ENCODE measurements around the gene FBXW9.

DNA sequence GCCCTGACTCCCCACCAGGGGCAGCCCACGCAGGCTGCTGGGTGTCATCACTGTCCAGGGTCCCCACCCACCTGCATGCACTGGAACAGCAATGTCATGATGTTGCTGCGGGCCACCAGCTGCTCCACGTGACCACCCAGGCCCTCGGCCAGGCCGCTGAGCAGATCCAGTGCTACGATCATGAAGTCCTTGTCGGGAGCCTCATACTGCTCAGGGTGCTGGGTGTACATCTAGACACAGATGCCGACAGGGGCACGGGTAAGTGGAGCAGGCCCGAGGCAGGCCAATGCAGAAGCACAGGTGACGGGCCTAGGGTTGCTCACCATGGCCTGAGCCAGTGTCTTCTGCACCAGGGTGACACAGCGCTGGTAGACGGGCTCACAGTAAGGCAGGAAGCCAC is 8.7 kb upstream of the FBXW9 start:
- TF ChIP-seq POLR2AphosphoS5 (IDR thresholded peaks at IDR 0.05) (no peak), POLR2A (IDR thresholded peaks at IDR 0.05) (no peak)
- TF ChIP-seq, protein P1, sequence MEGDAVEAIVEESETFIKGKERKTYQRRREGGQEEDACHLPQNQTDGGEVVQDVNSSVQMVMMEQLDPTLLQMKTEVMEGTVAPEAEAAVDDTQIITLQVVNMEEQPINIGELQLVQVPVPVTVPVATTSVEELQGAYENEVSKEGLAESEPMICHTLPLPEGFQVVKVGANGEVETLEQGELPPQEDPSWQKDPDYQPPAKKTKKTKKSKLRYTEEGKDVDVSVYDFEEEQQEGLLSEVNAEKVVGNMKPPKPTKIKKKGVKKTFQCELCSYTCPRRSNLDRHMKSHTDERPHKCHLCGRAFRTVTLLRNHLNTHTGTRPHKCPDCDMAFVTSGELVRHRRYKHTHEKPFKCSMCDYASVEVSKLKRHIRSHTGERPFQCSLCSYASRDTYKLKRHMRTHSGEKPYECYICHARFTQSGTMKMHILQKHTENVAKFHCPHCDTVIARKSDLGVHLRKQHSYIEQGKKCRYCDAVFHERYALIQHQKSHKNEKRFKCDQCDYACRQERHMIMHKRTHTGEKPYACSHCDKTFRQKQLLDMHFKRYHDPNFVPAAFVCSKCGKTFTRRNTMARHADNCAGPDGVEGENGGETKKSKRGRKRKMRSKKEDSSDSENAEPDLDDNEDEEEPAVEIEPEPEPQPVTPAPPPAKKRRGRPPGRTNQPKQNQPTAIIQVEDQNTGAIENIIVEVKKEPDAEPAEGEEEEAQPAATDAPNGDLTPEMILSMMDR (IDR thresholded peaks at IDR 0.05): no peak
